Stimulated activated CD4-positive, alpha-beta T cell treated with anti-CD3 and anti-CD28 coated beads, TNF-alpha, amount 100 ng/mL, for 24 hours (primary cell): Measurements from ENCODE around the gene RPTOR.
"Not testable (repeated sequence)": the region's sequence is repeated elsewhere in the genome, so short reads cannot be mapped to it uniquely, and the experiment has no call there.

Experiments
- DNase-seq, 3 experiments: peaks; one replicate each; pipeline ENCODE4 v3.0.0-alpha.2; 2020; ENCODE audit warnings: low read depth in 3 of 3

Gene RPTOR

GRCh38 chr17:80742091-80742490 is 197.5 kb downstream of the RPTOR start:
- no peak for DNase-seq

- DNase-seq: no peak
Measured at GRCh38 chr17:80742581-80743180, 198.0 kb downstream of the RPTOR start.

GRCh38 chr17:80743181-80743771 is 198.6 kb downstream of the RPTOR start:
- DNase-seq: peak in 2 of 3 experiments; percentile 25 to 53

GRCh38 chr17:80743973-80744372 is 199.3 kb downstream of the RPTOR start:
- DNase-seq: not testable (repeated sequence)

GRCh38 chr17:80744725-80745124 is 200.1 kb downstream of the RPTOR start:
- DNase-seq: not testable (repeated sequence)

GRCh38 chr17:80745183-80745582 is 200.5 kb downstream of the RPTOR start:
- DNase-seq: no peak

- no peak for DNase-seq
Measured at GRCh38 chr17:80746262-80746935, 201.8 kb downstream of the RPTOR start.

GRCh38 chr17:80747469-80747868 is 202.8 kb downstream of the RPTOR start:
- no peak for DNase-seq

- DNase-seq: no peak
Measured at GRCh38 chr17:80749611-80750010, 205.0 kb downstream of the RPTOR start.

- DNase-seq: no peak
Measured at GRCh38 chr17:80750263-80750662, 205.6 kb downstream of the RPTOR start.

- DNase-seq: no peak
Measured at GRCh38 chr17:80751070-80751945, 206.7 kb downstream of the RPTOR start.

- DNase-seq: no peak
Measured at GRCh38 chr17:80751946-80752581, 207.4 kb downstream of the RPTOR start.

- DNase-seq: no peak
Measured at GRCh38 chr17:80753685-80754345, 209.2 kb downstream of the RPTOR start.

- DNase-seq: no peak
Measured at GRCh38 chr17:80754846-80755245, 210.2 kb downstream of the RPTOR start.

- no peak for DNase-seq
Measured at GRCh38 chr17:80755650-80756405, 211.2 kb downstream of the RPTOR start.

GRCh38 chr17:80758481-80759376 is 214.1 kb downstream of the RPTOR start:
- DNase-seq: no peak

- DNase-seq: no peak
Measured at GRCh38 chr17:80759377-80759673, 214.7 kb downstream of the RPTOR start.

- no peak for DNase-seq
Measured at GRCh38 chr17:80760511-80760911, 215.9 kb downstream of the RPTOR start.

GRCh38 chr17:80761110-80761871 is 216.7 kb downstream of the RPTOR start:
- DNase-seq: peak; percentile 53 to 81 (median 62)
